Renal pelvis (tissue), 12 donors: ENCODE data around the gene OPRPN. TPM values are rescaled to one million over a fixed set of nuclear protein-coding genes. Genes with fewer than 3 reads are reported as not detected.

Experiments used
- DNase-seq: peaks from one replicate; pipeline ENCODE4 v3.0.0-alpha.2; 2013
- long read RNA-seq, 16 experiments: transcript quantifications; one replicate each; lab custom pipeline, GENCODE V29; 2026
- polyA plus RNA-seq, 3 donors: library from polyadenylated mRNA; unstranded; fragments of 120-200 nt; gene quantifications; one replicate each; pipeline ENCODE4 v1.2.1, GENCODE V29; 2013; ENCODE audit not compliant: insufficient read length in 3 of 3

The OPRPN gene, protein sequence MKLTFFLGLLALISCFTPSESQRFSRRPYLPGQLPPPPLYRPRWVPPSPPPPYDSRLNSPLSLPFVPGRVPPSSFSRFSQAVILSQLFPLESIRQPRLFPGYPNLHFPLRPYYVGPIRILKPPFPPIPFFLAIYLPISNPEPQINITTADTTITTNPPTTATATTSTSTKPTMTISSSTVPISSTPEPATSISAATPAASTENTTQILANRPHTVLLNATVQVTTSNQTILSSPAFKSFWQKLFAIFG
- polyA plus RNA-seq: not detected
- long read RNA-seq, donor 1: 0 reads
- long read RNA-seq, donor 2: 0 reads
- long read RNA-seq, donor 3: 0 reads
- long read RNA-seq, donor 4: 0 reads
- long read RNA-seq, donor 5: 0 reads
- long read RNA-seq, donor 6: 0 reads
- long read RNA-seq, donor 7: 0 reads
- long read RNA-seq, donor 8: 0 reads
- long read RNA-seq, donor 9: 0 reads
- long read RNA-seq, donor 10: 0 reads
- long read RNA-seq, donor 11: 0 reads
- long read RNA-seq, donor 12: 0 reads
- long read RNA-seq, donor 13: 0 reads
- long read RNA-seq, donor 14: 0 reads
- long read RNA-seq, donor 15: 0 reads
- long read RNA-seq, donor 16: 0 reads

DNA sequence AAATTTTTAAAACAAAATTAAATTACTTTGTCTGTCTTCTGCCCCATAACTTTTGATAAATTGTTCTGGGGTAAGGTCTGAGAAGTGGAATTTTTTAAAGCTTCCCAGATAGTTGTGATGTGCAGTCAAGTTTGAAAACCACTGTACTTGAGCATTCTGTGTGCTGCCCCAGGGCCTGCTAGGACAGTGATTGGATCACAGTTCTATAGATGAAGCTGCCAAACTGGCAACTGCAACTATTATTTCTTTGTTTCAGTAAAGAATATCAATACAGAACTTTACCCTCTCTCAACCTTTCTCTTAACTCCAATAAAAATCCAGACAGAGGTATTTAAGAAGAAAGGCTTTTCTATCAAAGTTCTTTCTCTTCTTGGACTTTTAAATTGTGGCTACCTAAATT lies at the start of gene OPRPN:
Gene OPRPN, plus strand, starts transcription at position 361 of the 400 bp plus-strand sequence. CDS start 1,346 bp downstream, outside the sequence.
- no peak for DNase-seq

GRCh38 chr4:70356185-70356584 lies 41.6 kb upstream of the OPRPN start:
- no peak for DNase-seq

DNA sequence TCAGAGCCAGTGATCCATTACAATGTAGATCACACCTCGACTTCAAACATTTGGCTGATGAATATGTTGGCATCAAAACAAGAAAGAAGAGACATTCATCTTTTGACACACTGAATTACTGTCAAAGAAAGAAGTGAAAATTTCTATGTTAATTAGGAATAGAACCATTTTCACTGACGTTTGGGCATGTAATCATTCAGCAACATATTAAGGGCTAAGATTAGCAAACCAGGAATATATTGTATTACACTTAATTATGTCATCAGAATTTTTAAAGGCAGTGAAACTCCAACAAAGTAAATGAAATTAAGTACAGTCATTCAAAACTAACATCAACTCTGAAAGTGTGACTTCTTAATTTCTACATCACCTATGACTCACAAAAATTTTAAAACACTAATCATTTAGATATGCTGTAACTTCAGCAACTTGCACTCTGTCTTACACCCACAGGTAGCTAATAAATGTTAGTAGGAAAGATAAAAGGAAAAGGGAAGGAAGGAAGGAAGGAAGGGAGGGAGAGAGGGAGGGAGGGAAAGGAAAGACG lies 38.6 kb upstream of the OPRPN start:
- no peak for DNase-seq

GRCh38 chr4:70360460-70360859 lies 37.3 kb upstream of the OPRPN start, which contains the start of gene SMR3A:
Gene SMR3A, plus strand, starts transcription at chr4:70360760. Its CDS starts 1,356 bp downstream, at chr4:70362116.
- no peak for DNase-seq

DNA sequence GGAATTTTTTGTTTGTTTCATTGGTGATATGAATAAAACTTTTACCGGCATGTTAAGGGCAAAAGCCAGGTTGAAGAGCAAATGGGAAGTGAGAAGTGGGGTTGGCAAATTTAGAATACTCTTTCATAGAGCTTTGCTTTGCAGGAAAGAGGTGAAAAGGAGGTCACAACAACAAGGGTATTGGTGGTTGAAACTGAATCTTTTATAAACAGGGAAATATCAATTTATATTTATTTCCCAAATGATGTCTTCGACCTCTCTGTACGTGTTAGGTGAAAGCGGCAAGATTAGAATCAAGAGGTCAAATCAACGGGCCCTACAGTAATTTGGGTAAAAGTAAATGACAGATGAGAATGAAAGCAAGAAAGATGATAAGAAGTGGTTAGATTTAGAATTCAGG lies 33.7 kb upstream of the OPRPN start:
- DNase-seq: no peak

DNA sequence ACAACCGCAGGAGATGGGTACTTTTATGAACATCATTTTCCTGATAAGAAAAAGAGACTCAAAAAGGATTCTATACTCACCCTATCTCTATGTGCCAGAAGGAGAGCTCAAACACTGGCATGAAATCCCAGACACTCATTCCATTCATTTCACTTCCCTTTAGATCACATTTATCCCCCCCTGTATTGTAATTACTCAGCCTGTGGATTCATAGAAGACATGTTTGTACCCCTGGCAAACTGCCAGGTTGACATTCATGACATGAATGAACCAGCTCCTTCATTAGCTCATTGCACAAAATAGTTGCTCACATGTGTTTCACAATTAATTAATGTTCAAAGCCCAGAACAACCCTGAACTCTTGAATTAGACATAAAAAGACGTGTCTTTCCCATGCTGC lies 32.3 kb upstream of the OPRPN start:
- DNase-seq: no peak

DNA sequence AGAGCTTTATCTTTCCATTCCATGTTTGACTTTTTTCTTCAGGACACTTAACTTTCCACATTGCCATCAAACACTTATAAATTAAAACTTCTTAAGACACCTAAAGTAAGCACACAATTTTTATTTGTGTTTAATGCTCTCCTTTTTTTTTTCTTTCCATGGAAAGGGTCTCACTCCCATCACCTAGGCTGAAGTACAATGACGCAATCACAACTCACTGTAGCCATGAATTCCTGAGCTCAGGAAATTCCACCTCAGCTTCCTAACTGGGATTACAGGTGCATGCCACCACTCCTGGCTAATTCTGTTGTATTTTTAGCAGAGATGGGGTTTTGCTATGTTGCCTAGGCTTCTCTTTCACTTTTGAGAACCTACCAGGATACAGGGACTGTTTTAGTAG lies 29.9 kb upstream of the OPRPN start:
- no peak for DNase-seq

DNA sequence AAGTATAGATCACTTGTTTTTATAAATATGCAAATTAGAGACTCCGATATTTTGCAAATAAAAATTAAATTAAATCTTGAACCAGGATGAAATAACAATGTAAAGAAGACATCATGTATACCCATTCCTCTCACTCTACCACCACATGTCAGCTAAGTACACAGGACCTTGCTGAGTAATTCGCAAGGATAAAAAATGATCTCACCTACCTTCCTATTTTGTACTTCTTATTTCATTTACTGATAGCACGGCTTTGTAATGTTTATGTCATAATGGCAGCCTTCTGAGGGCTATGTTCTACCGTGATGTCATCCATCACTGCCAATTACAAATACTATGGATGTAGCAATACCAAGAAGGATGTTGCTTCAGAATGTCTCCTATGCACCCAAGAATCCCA lies 25.8 kb upstream of the OPRPN start:
- DNase-seq: no peak

GRCh38 chr4:70372760-70373159 lies 25.0 kb upstream of the OPRPN start:
- no peak for DNase-seq

GRCh38 chr4:70380578-70380977 lies 17.2 kb upstream of the OPRPN start:
- DNase-seq: no peak

- DNase-seq: no peak
Observed at GRCh38 chr4:70382691-70383181, 15.0 kb upstream of the OPRPN start, which contains the start of gene SMR3B. Gene SMR3B, plus strand, starts transcription at chr4:70383131. Its CDS starts 1,380 bp downstream, at chr4:70384511.

DNA sequence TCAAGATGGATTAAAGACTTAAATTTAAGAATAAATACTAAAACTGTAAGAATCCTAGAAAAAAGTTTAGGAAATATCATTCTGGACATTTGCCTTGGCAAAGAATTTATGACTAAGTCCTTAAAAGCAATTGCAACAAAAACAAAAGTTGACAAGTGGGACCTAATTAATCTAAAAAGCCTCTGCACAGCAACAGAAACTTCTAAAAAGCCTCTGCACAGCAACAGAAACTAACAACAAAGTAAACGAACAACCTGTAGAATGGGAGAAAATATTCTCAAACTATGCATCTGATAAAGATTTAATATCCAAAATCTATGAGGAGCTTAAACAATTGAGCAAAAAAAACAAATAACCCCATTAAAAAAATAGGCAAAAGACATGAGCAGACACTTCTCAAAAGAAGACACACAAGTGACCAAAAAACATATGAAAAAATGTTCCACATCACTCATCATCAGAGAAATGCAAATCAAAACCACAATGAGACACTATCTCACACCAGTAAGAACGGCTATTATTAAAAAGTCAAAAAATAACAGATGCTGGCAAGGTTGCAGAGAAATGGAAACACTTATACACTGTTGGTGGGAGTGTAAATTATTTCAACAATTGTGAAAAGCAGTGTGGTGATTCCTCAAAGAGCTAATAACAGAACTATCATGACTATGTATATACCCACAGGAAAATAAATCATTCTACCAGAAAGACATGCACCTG lies 5.5 kb upstream of the OPRPN start:
- no peak for DNase-seq

DNA sequence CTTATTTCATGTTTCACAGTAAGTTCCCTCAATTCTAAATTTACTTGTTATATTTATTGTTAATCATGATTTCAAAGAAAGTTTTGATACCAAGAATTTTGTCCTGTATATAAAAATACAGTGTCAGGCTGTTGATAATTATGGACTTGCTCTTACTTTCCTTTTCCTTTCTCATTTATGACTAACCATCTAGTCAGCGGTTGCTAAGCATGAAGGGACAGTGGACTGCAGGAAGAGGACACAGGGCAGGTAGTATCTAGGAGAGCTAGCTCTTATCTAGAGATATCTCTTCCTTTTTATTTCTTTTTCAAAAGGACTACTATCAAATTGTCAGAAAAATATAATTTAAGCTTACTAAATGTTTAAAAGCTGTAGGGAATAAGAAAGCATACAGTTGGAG lies 1.6 kb downstream of the OPRPN start:
- no peak for DNase-seq

DNA sequence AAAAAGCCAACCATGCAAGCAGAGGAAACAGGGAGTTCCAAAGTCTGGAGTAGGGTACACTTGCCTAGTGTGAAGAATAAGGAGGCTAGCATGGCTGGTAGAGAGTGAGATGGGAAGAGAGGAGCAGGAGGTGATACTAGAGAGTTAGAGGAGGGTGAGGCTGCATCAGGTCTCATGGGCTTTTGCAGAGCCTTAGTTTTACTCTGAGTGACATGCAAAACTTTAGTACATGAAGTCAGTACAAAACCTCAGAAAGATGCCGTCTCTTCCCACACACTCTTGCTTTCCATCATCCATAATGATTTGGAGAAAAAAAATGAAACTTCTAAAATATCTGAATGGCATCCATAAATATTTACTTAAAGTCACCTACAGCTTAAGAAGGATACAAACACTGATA lies 5.0 kb downstream of the OPRPN start:
- DNase-seq: no peak

- no peak for DNase-seq
Observed at GRCh38 chr4:70405765-70406164, 8.0 kb downstream of the OPRPN start.

GRCh38 chr4:70425306-70425705 lies 27.6 kb downstream of the OPRPN start:
- DNase-seq: no peak

GRCh38 chr4:70426789-70427188 lies 29.0 kb downstream of the OPRPN start:
- DNase-seq: no peak

- no peak for DNase-seq
Observed at GRCh38 chr4:70437197-70437596, 39.5 kb downstream of the OPRPN start.

- DNase-seq: no peak
Observed at GRCh38 chr4:70442474-70442873, 44.7 kb downstream of the OPRPN start.

DNA sequence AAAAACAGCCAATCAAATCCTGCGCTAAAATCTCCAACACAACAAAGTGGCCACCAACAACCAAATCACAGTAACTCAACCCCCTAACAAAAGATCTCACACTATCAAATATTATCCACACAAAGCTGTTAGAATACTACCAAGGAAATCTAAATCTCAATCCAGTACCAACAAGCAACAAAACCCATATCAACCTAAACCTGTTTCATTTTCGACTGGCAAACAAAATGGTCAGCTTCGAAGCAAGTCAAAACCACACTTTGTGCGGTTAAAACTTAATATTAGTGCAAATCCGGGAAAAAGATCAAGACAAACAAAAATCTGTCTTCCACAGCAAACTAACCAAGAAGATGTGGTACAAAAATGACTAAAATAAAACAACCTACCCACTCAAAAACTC lies 45.6 kb downstream of the OPRPN start:
- no peak for DNase-seq

GRCh38 chr4:70449220-70449619 lies 51.5 kb downstream of the OPRPN start:
- no peak for DNase-seq

- DNase-seq: no peak
Observed at GRCh38 chr4:70452946-70453345, 55.2 kb downstream of the OPRPN start.
